Vagina (tissue), 2 donors: Measurements from ENCODE around the gene S100Z.

Experiments used
- POLR2A ChIP-seq, 2 donors: fragments of 450-650 bp; IDR thresholded peaks; one replicate each; pipeline ENCODE4 v1.6.1; 2017; ENCODE audit warnings: antibody characterized with exemption in 2 of 2, mild to moderate bottlenecking in 2 of 2, moderate library complexity in 2 of 2
- POLR2AphosphoS5 ChIP-seq, 2 donors: sonication (generic); formaldehyde crosslinking; IDR thresholded peaks; one replicate each; pipeline ENCODE4 v1.9.0; 2017; ENCODE audit warnings: antibody characterized with exemption in 2 of 2, mild to moderate bottlenecking in 2 of 2, low read depth in 1 of 2; ENCODE audit not compliant: insufficient read depth in 1 of 2
- TF ChIP-seq, protein P1 (sequence below), 3 experiments: fragments of 450-650 bp in 2 of 3; fragments of 200-600 bp in 1 of 3; sonication (generic) in 1 of 3; IDR thresholded peaks; one replicate each; pipeline ENCODE4 v1.5.1; 2017 to 2019; ENCODE audit warnings: antibody characterized with exemption in 3 of 3, mild to moderate bottlenecking in 2 of 3, moderate library complexity in 2 of 3

DNA sequence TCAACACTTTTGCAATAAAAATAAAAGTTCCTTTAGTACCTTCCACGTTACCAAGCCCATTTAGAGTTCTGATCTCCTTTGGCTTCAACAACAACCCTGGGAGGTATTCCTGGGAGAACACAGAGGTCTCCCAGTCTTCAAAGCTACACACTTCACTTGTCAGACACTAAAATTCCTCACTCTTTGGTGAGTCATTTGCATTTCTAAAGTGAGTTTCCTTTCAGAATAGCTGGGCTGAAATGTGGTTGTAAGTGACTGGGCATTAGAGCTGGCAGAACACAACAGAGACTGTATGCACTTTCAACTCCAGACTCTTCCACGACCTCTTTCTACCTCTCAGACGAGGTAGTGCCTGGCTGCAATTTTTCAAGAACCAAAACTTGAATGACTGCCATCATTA, 42.5 kb upstream of the S100Z start:
- no peak for TF ChIP-seq POLR2A (IDR thresholded peaks at IDR 0.05)
- TF ChIP-seq, protein P1, sequence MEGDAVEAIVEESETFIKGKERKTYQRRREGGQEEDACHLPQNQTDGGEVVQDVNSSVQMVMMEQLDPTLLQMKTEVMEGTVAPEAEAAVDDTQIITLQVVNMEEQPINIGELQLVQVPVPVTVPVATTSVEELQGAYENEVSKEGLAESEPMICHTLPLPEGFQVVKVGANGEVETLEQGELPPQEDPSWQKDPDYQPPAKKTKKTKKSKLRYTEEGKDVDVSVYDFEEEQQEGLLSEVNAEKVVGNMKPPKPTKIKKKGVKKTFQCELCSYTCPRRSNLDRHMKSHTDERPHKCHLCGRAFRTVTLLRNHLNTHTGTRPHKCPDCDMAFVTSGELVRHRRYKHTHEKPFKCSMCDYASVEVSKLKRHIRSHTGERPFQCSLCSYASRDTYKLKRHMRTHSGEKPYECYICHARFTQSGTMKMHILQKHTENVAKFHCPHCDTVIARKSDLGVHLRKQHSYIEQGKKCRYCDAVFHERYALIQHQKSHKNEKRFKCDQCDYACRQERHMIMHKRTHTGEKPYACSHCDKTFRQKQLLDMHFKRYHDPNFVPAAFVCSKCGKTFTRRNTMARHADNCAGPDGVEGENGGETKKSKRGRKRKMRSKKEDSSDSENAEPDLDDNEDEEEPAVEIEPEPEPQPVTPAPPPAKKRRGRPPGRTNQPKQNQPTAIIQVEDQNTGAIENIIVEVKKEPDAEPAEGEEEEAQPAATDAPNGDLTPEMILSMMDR (IDR thresholded peaks at IDR 0.05), result no peak
- TF ChIP-seq POLR2AphosphoS5 (IDR thresholded peaks at IDR 0.05; ENCODE audit: insufficient read depth in 1 of 2, low read depth in 1 of 2), result no peak
